Brain microvascular endothelial cell (primary cell): Measurements from ENCODE around the gene AHI1.

Experiments used
- DNase-seq: peaks from one replicate; pipeline ENCODE4 v3.0.0-alpha.2; 2020
- H3K27ac ChIP-seq: fragments of 250-450 bp; sonication (Bioruptor Pico); 2 replicates; pipeline ENCODE4 v1.5.1; 2020; ENCODE audit warnings: mild to moderate bottlenecking, moderate library complexity
- H3K27me3 ChIP-seq: fragments of 250-450 bp; sonication (Bioruptor Pico); replicated peaks from 2 replicates; pipeline ENCODE4 v1.5.1; 2020; ENCODE audit warnings: mild to moderate bottlenecking
- H3K36me3 ChIP-seq: fragments of 250-450 bp; sonication (Bioruptor Pico); replicated peaks from 2 replicates; pipeline ENCODE4 v1.5.1; 2020; ENCODE audit warnings: mild to moderate bottlenecking
- H3K4me3 ChIP-seq: 2 replicates; pipeline ENCODE4 v1.5.1; 2011; ENCODE audit warnings: low read depth, mild to moderate bottlenecking, control low read depth, low read length, moderate library complexity
- CTCF ChIP-seq: IDR thresholded peaks from 2 replicates; pipeline ENCODE4 v1.5.1; 2011; ENCODE audit warnings: low read depth, mild to moderate bottlenecking, moderate library complexity, low read length, control low read depth, inconsistent platforms; ENCODE audit errors: missing control alignments
- in situ Hi-C: cut with HindIII; loops from 2 replicates; pipeline ENCODE4 v1.10.0; 2017; ENCODE audit warnings: low sequenced_read_pairs, low pct_ligation_motif_present

The AHI1 gene

DNA sequence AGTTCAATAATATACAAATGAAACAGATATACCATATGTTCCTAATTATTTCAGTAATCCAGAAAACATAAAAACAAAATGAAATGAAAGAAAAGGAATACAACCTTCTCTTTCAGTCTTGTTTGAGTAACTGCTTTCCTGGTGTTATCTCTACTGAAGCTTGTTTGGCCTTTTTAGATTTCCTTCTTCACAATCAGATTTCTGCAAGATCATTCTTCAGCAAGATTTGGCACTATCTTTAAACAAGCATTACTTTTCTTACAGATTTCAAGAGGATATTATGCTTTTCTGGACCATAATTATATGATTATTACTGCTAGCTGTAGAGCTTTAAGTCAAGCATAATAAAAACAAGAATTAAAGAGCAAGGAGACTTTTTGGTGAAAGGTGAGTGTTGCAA is 196.2 kb downstream of the AHI1 start:
- H3K27me3 ChIP-seq, result no peaks in the 10 kb centered on the region
- no peak for DNase-seq
- H3K4me3 ChIP-seq, result no peak overlapping the region
- in situ Hi-C loops, result no loop called here
- no peak for TF ChIP-seq CTCF
- peaks cover 6% of the 10 kb centered on the region for H3K36me3 ChIP-seq
- H3K27ac ChIP-seq, result no peak overlapping the region

GRCh38 chr6:135300576-135300975 is 197.0 kb downstream of the AHI1 start:
- no peak for TF ChIP-seq CTCF
- H3K36me3 ChIP-seq, result peaks cover 6% of the 10 kb centered on the region
- H3K27me3 ChIP-seq, result no peaks in the 10 kb centered on the region
- peak overlapping the region; percentile 67 for H3K27ac ChIP-seq
- in situ Hi-C loops, result no loop called here
- no peak for DNase-seq
- no peak overlapping the region for H3K4me3 ChIP-seq

DNA sequence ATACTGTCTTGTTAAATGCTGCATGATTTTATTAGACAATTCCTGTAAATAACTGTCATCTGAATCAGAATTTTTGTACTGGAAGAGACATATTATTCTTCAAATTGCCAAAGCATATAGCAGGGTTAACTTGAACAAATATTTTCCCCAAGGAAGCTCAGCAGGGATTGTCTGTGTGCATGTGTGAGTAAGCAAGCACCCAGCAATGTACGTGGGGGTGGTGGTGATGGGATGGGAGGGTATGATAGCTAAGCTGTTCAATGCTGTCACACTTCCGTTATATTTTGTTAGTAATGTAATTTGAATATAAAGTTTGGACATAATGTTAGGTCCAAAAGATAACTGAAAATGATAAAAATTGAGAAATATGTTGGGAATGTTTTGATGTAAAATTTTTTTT is 198.3 kb downstream of the AHI1 start:
- H3K36me3 ChIP-seq, result peaks cover 6% of the 10 kb centered on the region
- no peak overlapping the region for H3K4me3 ChIP-seq
- no peak for TF ChIP-seq CTCF
- H3K27me3 ChIP-seq, result no peaks in the 10 kb centered on the region
- in situ Hi-C loops, result no loop called here
- peak; percentile 96 for DNase-seq
- peak overlapping the region; percentile 79 for H3K27ac ChIP-seq

DNA sequence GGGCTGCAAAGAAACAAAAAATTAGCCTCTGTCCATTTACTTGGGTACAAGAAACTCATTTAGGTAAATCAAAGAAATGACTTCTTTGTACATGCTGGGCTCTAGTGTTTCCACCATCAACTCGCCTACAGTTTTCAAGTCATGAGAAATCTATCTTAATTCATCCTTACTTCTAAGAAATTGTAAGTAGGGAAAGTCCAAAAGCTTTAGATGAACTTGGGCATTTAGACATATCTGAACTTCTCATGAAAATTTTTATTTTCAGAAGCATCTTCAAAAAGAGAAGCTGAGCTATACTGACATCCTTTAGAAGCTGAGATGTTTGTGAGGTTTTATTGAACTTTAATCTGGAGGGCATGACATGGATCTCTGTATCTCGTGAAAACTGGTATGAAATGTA is 199.1 kb downstream of the AHI1 start:
- Histone ChIP-seq H3K36me3 (peaks cover 6% of the 10 kb centered on the region), H3K27ac (peak overlapping the region; percentile 79), H3K27me3 (no peaks in the 10 kb centered on the region), H3K4me3 (no peak overlapping the region)
- in situ Hi-C loops, result no loop called here
- TF ChIP-seq CTCF, result no peak
- DNase-seq, result no peak

DNA sequence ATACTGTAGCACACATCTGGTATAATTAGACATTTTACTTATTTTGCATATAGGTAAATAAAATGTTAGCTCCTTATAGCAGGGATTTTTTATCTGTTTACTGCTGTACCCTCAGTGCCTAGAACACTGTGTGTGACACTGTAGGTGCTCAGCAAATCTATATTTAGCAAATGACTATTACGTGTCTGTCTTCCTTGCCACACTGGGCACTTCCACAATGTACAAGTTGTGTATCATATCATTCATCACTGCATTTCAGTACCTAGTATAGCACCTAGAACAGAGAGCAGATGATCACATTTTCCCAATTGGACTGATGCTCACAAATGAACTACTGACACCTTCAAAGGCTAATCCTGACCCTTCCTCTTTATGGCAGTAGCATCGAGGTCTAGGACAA is 200.8 kb downstream of the AHI1 start:
- no peaks in the 10 kb centered on the region for H3K36me3 ChIP-seq
- no peak for TF ChIP-seq CTCF
- DNase-seq, result no peak
- H3K27ac ChIP-seq, result no peak overlapping the region
- H3K4me3 ChIP-seq, result no peak overlapping the region
- in situ Hi-C loops, result no loop called here
- H3K27me3 ChIP-seq, result no peaks in the 10 kb centered on the region

DNA sequence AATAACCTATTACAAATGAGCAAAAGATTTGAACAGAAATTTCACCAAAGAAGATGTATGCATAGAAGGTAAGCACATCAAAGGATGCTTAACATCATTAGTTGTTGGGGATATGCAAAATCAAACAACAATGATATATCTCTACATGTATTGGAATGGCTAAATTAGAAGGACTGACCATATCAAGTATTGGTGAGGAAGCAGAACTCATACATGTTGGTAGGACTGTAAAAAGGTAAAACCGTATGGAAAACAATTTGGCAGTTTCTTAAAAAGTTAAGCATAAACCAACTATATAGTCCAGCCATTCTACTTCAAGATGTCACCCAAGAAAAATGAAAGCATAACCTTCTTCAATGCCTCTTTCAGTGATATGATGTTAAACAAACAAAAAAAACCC is 202.5 kb downstream of the AHI1 start:
- in situ Hi-C loops, result no loop called here

More for the DNA sequence above, 202.5 kb downstream of the AHI1 start:
- DNase-seq, result no peak
- TF ChIP-seq CTCF, result no peak
- Histone ChIP-seq H3K27me3 (no peaks in the 10 kb centered on the region), H3K36me3 (peaks cover 2% of the 10 kb centered on the region), H3K27ac (no peak overlapping the region), H3K4me3 (no peak overlapping the region)
